K562 (cell line): ENCODE measurements around the gene TRIM38. TPM values are rescaled to one million over a fixed set of nuclear protein-coding genes. Genes with fewer than 3 reads are reported as not detected.

Source experiments
- ARID1B ChIP-seq: fragments of 450-650 bp; IDR thresholded peaks from 2 replicates; pipeline ENCODE4 v1.6.1; 2016; ENCODE audit warnings: antibody characterized with exemption, mild to moderate bottlenecking, inconsistent platforms
- ARID2 ChIP-seq: fragments of 450-650 bp; IDR thresholded peaks from 2 replicates; pipeline ENCODE4 v1.6.1; 2017; ENCODE audit warnings: antibody characterized with exemption, mild to moderate bottlenecking
- ELF4 ChIP-seq: fragments of 450-650 bp; formaldehyde crosslinking; IDR thresholded peaks from 2 replicates; pipeline ENCODE4 v1.4.0; 2022; ENCODE audit warnings: missing genetic modification characterization
- FOXJ2 ChIP-seq: fragments of 200-800 bp; sonication (Bioruptor generic); IDR thresholded peaks from 2 replicates; pipeline ENCODE4 v1.6.1; 2016; ENCODE audit warnings: missing genetic modification characterization, missing compliant biosample characterization
- HEY1 ChIP-seq: fragments of 250-450 bp; sonication (Bioruptor Pico); IDR thresholded peaks from 2 replicates; pipeline ENCODE4 v1.5.0; 2020; ENCODE audit warnings: mild to moderate bottlenecking, moderate library complexity, borderline replicate concordance
- JUND ChIP-seq, 2 experiments: IDR thresholded peaks; 2 replicates in 1 of 2; 3 replicates in 1 of 2; pipeline ENCODE4 v1.6.1; 2011; ENCODE audit warnings: borderline replicate concordance in 2 of 2, low read depth in 2 of 2, low read length in 2 of 2, improper control_type of control experiment in 1 of 2, missing biosample characterization in 1 of 2, missing genetic modification characterization in 1 of 2, missing genetic modification reagents in 1 of 2
- NBN ChIP-seq: fragments of 450-650 bp; IDR thresholded peaks from 2 replicates; pipeline ENCODE4 v1.6.1; 2016; ENCODE audit warnings: low read depth, mild to moderate bottlenecking
- NCOA6 ChIP-seq: fragments of 450-650 bp; IDR thresholded peaks from 2 replicates; pipeline ENCODE4 v1.6.1; 2017; ENCODE audit warnings: mild to moderate bottlenecking
- NCOR1 ChIP-seq: fragments of 450-650 bp; IDR thresholded peaks from 2 replicates; pipeline ENCODE4 v1.6.1; 2016; ENCODE audit warnings: mild to moderate bottlenecking, moderate library complexity
- NELFE ChIP-seq: IDR thresholded peaks from 2 replicates; pipeline ENCODE4 v1.6.1; 2011; ENCODE audit warnings: mild to moderate bottlenecking; ENCODE audit not compliant: insufficient read depth, insufficient read length
- PRMT5 ChIP-seq: sonication (generic); formaldehyde crosslinking; IDR thresholded peaks from 2 replicates; pipeline ENCODE4 v1.5.0; 2020; ENCODE audit warnings: missing genetic modification reagents
- TCF7L2 ChIP-seq: fragments of 150-350 bp; IDR thresholded peaks from 2 replicates; pipeline ENCODE4 v1.6.1; 2016; ENCODE audit warnings: low read depth, mild to moderate bottlenecking, low read length, moderate library complexity
- TCFL5 ChIP-seq: fragments of 250-450 bp; sonication (Bioruptor Pico); conservative IDR thresholded peaks from 2 replicates; pipeline ENCODE4 v1.6.1; 2021; ENCODE audit warnings: mild to moderate bottlenecking, moderate library complexity, matching md5 sums
- ZKSCAN8 ChIP-seq: fragments of 200-800 bp; sonication (Bioruptor generic); IDR thresholded peaks from 2 replicates; pipeline ENCODE4 v1.6.1; 2016; ENCODE audit warnings: missing genetic modification characterization, missing compliant biosample characterization
- ZNF121 ChIP-seq: sonication (generic); formaldehyde crosslinking; conservative IDR thresholded peaks from 2 replicates; pipeline ENCODE4 v1.8.0; 2022; ENCODE audit warnings: missing genetic modification reagents
- ZNF384 ChIP-seq: IDR thresholded peaks from 2 replicates; pipeline ENCODE4 v1.6.1; 2012; ENCODE audit warnings: low read depth, low read length, improper control_type of control experiment
- polyA plus RNA-seq, 8 experiments: library from polyadenylated mRNA; depleted of rRNA in 4 of 8; stranded (reverse) in 5 of 8; unstranded in 3 of 8; fragments of >200 nt; fragmentation: Nextera tagmentation in 2 of 8; fragmentation: Illumina TruSeq in 1 of 8; extraction: Ambion mirVana in 2 of 8; extraction: Trizol in 1 of 8; gene quantifications; 2 replicates each; pipeline versions ENCODE4 v1.2.1 to v1.2.3, GENCODE V29; 2011 to 2014; ENCODE audit warnings: inconsistent platforms in 1 of 8, missing spikeins in 1 of 8
- total RNA-seq, 7 experiments: library from RNA; depleted of rRNA in 6 of 7; stranded (reverse); fragments of >200 nt in 6 of 7; fragmentation: Illumina TruSeq in 2 of 7; extraction: Trizol in 2 of 7; gene quantifications; 2 replicates each; pipeline versions ENCODE4 v1.2.1 to v1.2.3, GENCODE V29; 2011 to 2021; ENCODE audit warnings: low replicate concordance in 1 of 7
- TF ChIP-seq, protein P1 (sequence below): fragments of 450-650 bp; IDR thresholded peaks from 2 replicates; pipeline ENCODE4 v1.6.1; 2017; ENCODE audit warnings: mild to moderate bottlenecking, moderate library complexity
- TF ChIP-seq, protein P2 (sequence below): fragments of 450-650 bp; formaldehyde crosslinking; conservative IDR thresholded peaks from 2 replicates; pipeline ENCODE4 v1.4.0; 2022; ENCODE audit warnings: mild to moderate bottlenecking, missing genetic modification characterization
- TF ChIP-seq, protein P3 (sequence below): fragments of 450-650 bp; formaldehyde crosslinking; IDR thresholded peaks from 2 replicates; pipeline ENCODE4 v1.4.0; 2022; ENCODE audit warnings: missing genetic modification characterization
- TF ChIP-seq, protein P4 (sequence below), 2 experiments: fragments of 450-650 bp in 1 of 2; sonication (generic) in 1 of 2; formaldehyde crosslinking in 1 of 2; IDR thresholded peaks in 1 of 2; conservative IDR thresholded peaks in 1 of 2; 2 replicates each; pipeline versions ENCODE4 v1.6.1 to v1.8.1; 2016 to 2023; ENCODE audit warnings: mild to moderate bottlenecking in 2 of 2, moderate library complexity in 2 of 2, inconsistent platforms in 1 of 2, missing genetic modification reagents in 1 of 2

The TRIM38 gene
- total and polyA plus RNA-seq, 9 of the 15 experiments (the other 6 are each of a cell fraction or from before 2014, with no cell fraction given), result 1.7 to 6.7 (median 6.3) TPM

DNA sequence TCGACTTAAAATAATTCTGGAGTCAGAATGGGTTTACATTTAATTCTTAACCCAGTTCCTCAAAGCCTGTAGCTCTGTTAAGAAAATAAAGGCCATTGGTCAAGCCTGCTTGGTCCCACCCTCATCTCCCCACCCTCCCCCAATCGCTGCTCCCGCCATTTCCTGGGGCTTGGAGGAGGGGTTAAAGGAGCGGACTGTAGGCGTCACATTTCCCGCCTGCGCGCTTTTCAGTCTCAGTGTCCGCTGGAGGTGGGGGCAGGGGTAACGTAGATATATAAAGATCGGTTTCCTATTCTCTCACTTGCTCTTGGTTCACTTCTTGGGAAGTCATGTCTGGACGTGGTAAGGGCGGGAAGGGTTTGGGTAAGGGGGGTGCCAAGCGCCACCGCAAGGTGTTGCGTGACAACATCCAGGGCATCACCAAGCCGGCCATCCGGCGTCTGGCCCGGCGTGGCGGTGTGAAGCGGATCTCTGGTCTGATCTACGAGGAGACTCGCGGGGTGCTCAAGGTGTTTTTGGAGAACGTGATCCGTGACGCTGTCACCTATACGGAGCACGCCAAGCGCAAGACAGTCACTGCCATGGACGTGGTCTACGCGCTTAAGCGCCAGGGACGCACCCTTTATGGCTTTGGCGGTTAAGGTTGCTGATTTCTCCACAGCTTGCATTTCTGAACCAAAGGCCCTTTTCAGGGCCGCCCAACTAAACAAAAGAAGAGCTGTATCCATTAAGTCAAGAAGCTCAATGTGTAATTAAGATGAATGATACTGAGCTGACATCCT, 58.9 kb downstream of the TRIM38 start (continued):
- TF ChIP-seq, protein P1, sequence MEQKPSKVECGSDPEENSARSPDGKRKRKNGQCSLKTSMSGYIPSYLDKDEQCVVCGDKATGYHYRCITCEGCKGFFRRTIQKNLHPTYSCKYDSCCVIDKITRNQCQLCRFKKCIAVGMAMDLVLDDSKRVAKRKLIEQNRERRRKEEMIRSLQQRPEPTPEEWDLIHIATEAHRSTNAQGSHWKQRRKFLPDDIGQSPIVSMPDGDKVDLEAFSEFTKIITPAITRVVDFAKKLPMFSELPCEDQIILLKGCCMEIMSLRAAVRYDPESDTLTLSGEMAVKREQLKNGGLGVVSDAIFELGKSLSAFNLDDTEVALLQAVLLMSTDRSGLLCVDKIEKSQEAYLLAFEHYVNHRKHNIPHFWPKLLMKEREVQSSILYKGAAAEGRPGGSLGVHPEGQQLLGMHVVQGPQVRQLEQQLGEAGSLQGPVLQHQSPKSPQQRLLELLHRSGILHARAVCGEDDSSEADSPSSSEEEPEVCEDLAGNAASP, result no peak
- TF ChIP-seq NBN (no peak), NCOA6 (no peak; the same call in 1 of the 2 replicates), NCOR1 (peak; percentile 69), ZNF384 (0 out of 2 replicates have a peak, but pooled peaks have one; percentile 5), ARID1B (0 out of 2 replicates have a peak, but pooled peaks have one; percentile 28), PRMT5 (no peak), ZNF121 (CRISPR knock-in tag) (no peak), NELFE (no peak), ARID2 (no peak), ZKSCAN8 (no peak), FOXJ2 (no peak), TCF7L2 (no peak), HEY1 (CRISPR knock-in tag) (no peak), ELF4 (CRISPR knock-in tag) (no peak), JUND (IDR thresholded peaks at IDR 0.05; ENCODE audit: borderline replicate concordance, low read depth, low read length) (no peak), JUND (tag; IDR thresholded peaks at IDR 0.05; ENCODE audit: borderline replicate concordance, low read depth, low read length) (no peak; the same call in 1 of the 3 replicates), TCFL5 (no peak)
- TF ChIP-seq, protein P2, sequence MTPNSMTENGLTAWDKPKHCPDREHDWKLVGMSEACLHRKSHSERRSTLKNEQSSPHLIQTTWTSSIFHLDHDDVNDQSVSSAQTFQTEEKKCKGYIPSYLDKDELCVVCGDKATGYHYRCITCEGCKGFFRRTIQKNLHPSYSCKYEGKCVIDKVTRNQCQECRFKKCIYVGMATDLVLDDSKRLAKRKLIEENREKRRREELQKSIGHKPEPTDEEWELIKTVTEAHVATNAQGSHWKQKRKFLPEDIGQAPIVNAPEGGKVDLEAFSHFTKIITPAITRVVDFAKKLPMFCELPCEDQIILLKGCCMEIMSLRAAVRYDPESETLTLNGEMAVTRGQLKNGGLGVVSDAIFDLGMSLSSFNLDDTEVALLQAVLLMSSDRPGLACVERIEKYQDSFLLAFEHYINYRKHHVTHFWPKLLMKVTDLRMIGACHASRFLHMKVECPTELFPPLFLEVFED, result 0 out of 2 replicates have a peak, but pooled peaks have one; percentile 14
- TF ChIP-seq, protein P3, sequence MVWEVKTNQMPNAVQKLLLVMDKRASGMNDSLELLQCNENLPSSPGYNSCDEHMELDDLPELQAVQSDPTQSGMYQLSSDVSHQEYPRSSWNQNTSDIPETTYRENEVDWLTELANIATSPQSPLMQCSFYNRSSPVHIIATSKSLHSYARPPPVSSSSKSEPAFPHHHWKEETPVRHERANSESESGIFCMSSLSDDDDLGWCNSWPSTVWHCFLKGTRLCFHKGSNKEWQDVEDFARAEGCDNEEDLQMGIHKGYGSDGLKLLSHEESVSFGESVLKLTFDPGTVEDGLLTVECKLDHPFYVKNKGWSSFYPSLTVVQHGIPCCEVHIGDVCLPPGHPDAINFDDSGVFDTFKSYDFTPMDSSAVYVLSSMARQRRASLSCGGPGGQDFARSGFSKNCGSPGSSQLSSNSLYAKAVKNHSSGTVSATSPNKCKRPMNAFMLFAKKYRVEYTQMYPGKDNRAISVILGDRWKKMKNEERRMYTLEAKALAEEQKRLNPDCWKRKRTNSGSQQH (CRISPR knock-in tag), result peak; percentile 80; the same call in 1 of the 2 replicates
- TF ChIP-seq, protein P4, sequence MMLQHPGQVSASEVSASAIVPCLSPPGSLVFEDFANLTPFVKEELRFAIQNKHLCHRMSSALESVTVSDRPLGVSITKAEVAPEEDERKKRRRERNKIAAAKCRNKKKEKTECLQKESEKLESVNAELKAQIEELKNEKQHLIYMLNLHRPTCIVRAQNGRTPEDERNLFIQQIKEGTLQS (IDR thresholded peaks at IDR 0.05), result no peak
- TF ChIP-seq, protein P4 (CRISPR knock-in tag; conservative IDR thresholded peaks at IDR 0.05), result no peak; the same call in 1 of the 2 replicates
